ENCODE results near the gene PLXNB3. TPM values are rescaled to one million over a fixed set of nuclear protein-coding genes. Genes with fewer than 3 reads are reported as not detected.

PLXNB3 gene
- total RNA-seq, 2 experiments from 2014 or later: 1.3 to 2.1 TPM

DNA sequence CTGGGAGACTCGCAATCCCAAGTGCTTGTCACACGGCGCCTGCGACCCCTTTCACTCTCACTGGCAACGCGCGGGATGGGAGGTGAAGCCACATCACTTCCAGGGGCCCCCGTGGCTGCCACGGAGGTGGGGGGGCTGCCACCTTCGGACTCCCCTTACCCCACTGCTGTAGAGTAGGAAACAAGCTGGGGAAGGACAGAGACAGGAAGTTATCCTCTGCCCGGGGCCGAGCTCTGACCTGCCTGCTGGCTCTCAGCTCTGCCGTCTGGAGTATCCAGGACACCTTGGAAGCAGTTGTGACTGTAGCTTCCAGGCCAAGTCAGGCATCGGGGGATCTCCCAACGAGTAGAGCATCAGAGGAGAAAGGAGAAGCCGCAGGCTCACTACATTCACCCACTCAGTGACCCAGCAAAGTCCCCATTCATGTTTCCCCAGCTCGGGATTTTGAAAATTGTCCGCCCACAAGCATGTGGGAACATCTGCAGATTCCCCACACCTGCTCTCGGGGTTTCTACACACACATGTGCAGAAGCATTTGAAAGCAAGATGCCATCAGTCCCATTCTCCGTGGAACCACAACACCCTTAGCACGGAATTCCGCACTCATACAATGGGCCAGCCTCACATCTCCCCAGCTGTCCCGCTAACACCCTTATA is 55.5 kb downstream of the PLXNB3 start:
- DNase-seq (no peak), ATAC-seq (ENCODE audit: low read depth) (no peak)
- H3K4me1 Mint-ChIP-seq: peaks cover 26% of the 10 kb centered on the region
- H3K4me3 Mint-ChIP-seq: no peak overlapping the region
- POLR2A ChIA-PET: interaction anchor here (0.6 to 0.9 kb wide), 3 partner anchors 18 to 265 kb away, joined by 3 to 5 read pairs (median 3); no protein-coding TSS in a partner anchor
- no peaks in the 10 kb centered on the region for H3K36me3 Mint-ChIP-seq
- peaks cover 14% of the 10 kb centered on the region for H3K27me3 Mint-ChIP-seq
- no peak overlapping the region for H3K27ac Mint-ChIP-seq
- H3K9me3 Mint-ChIP-seq: no peaks in the 10 kb centered on the region

DNA sequence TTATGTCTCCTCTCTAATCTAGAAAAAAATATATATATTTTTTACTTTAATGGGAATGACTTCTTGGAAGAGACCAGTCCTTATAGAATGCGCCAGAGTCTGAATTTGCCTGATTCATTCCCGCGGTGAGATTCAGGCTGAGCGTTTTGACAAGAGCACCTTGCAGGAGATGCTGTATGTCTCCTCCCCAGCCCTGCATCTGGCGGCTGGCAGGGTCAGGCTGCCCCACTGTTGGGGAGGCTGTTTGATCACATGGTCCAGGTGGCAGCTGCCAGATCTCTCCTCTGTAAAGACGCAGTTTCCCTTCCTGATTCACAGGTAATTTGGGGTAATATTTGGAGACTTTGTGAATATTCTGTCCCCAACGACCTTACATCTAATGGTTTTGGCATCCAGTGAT is 56.6 kb downstream of the PLXNB3 start:
- DNase-seq (no peak), ATAC-seq (ENCODE audit: low read depth) (no peak)
- Mint-ChIP-seq H3K9me3 (no peaks in the 10 kb centered on the region), H3K27ac (no peak overlapping the region), H3K4me3 (no peak overlapping the region), H3K36me3 (no peaks in the 10 kb centered on the region), H3K27me3 (peaks cover 12% of the 10 kb centered on the region), H3K4me1 (peaks cover 24% of the 10 kb centered on the region)
- POLR2A ChIA-PET: no interaction called here

DNA sequence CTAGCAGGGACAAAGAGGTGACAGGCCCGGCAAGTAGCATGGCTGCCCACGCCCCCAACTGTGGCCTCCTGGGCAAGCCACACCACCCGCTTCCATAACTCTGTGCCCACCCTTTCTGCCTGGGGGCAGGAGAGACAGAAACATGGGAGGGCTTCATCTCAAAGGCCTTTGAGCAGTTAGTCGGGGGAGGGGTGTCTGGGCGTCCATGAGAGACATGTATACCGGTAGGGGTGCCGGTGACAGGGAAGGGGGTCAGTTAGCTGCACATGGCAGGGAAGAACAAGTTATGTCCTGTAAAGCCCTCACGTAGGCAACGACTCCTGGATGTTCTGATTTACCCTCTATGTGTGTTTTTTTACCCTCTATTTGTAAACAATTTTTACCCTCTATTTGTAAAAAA is 57.0 kb downstream of the PLXNB3 start:
- Mint-ChIP-seq H3K36me3 (no peaks in the 10 kb centered on the region), H3K27ac (no peak overlapping the region), H3K4me1 (peaks cover 24% of the 10 kb centered on the region), H3K4me3 (no peak overlapping the region), H3K27me3 (peaks cover 12% of the 10 kb centered on the region), H3K9me3 (no peaks in the 10 kb centered on the region)
- DNase-seq: no peak
- POLR2A ChIA-PET: no interaction called here
- ATAC-seq (ENCODE audit: low read depth): no peak

DNA sequence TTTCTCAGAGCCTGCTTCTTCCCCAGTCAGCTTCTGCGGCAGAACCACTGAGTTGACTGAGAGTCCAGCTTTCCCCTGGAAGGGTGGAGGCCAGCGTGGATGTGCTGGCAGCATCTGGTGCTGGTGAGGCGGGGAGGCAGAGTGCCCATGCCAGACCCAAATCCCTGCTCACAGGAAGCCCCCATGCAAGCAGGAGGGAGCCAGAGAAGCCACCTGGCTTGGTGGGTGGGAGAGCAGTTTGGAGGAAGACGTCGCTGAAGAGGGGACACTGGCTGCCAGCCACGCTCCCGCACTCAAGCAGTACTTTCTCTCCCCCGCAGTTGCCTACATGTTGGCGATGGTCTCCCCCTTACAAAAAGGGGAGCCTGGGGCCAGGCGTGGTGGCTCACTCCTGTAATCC is 60.3 kb downstream of the PLXNB3 start:
- H3K4me3 Mint-ChIP-seq: no peak overlapping the region
- DNase-seq (no peak), ATAC-seq (ENCODE audit: low read depth) (no peak)
- H3K27ac Mint-ChIP-seq: no peak overlapping the region
- POLR2A ChIA-PET: no interaction called here
- H3K27me3 Mint-ChIP-seq: peaks cover 31% of the 10 kb centered on the region
- no peaks in the 10 kb centered on the region for H3K9me3 Mint-ChIP-seq
- H3K36me3 Mint-ChIP-seq: no peaks in the 10 kb centered on the region
- peaks cover 18% of the 10 kb centered on the region for H3K4me1 Mint-ChIP-seq

DNA sequence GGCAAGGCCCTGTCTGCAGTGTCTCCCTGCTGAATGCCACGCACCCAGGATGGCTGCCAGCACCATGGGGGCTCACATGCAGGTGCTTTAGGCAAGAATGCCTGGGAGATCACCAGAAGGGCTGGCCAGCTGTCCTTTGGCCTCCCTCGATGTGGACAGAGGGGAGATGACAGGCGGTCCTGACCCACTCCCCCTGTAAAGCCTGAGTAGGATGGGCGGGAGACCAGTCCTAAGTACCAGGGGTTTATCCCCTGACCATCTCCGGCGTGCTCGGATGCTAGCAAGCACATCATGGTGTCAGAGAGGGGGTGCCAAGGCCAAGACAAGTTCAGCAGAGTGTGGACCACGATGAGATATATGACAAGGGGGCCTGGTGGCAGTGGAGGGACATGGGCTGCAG is 61.0 kb downstream of the PLXNB3 start:
- H3K36me3 Mint-ChIP-seq: no peaks in the 10 kb centered on the region
- no peak overlapping the region for H3K4me3 Mint-ChIP-seq
- no peaks in the 10 kb centered on the region for H3K9me3 Mint-ChIP-seq
- ATAC-seq (ENCODE audit: low read depth) (no peak), DNase-seq (no peak)
- H3K4me1 Mint-ChIP-seq: peaks cover 18% of the 10 kb centered on the region
- H3K27me3 Mint-ChIP-seq: peaks cover 27% of the 10 kb centered on the region
- H3K27ac Mint-ChIP-seq: no peak overlapping the region
- POLR2A ChIA-PET: no interaction called here

Other genes with a start within 250 kb of the PLXNB3 start
- gene ATP2B3, start 246.6 kb upstream of the PLXNB3 start, total RNA-seq: not detected
- 10 to 100 TPM; 19.0 to 19.7 TPM for gene CCNQ, start 165.1 kb upstream of the PLXNB3 start, total RNA-seq
- not detected for gene DUSP9, start 117.0 kb upstream of the PLXNB3 start, total RNA-seq
- 1 to 10 TPM in 1 of 2 experiments, under 1 TPM in 1; 0.79 to 1.1 TPM for gene PNCK, start 90.4 kb upstream of the PLXNB3 start, total RNA-seq
- gene SLC6A8, start 76.3 kb upstream of the PLXNB3 start, total RNA-seq: 1 to 10 TPM; 1.7 to 1.9 TPM
- gene BCAP31, start 39.9 kb upstream of the PLXNB3 start, total RNA-seq: 100 to 1,000 TPM; 140 to 141 TPM
- gene ABCD1, start 39.4 kb upstream of the PLXNB3 start, total RNA-seq: 10 to 100 TPM; 15.9 to 16.4 TPM
- gene SRPK3, start 16.8 kb downstream of the PLXNB3 start, total RNA-seq: not detected
- gene IDH3G, start 30.1 kb downstream of the PLXNB3 start, total RNA-seq: 10 to 100 TPM; 66.3 to 67.1 TPM
- 100 to 1,000 TPM; 158 to 162 TPM for gene SSR4, start 30.4 kb downstream of the PLXNB3 start, total RNA-seq
- gene PDZD4, start 66.3 kb downstream of the PLXNB3 start, total RNA-seq: 1 to 10 TPM in 1 of 2 experiments, under 1 TPM in 1; 0.80 to 1.1 TPM
- 1 to 10 TPM; 4.5 to 7.2 TPM for gene L1CAM, start 121.9 kb downstream of the PLXNB3 start, total RNA-seq
- gene AVPR2, start 140.4 kb downstream of the PLXNB3 start, total RNA-seq: not detected
- 100 to 1,000 TPM; 341 to 356 TPM for gene ARHGAP4, start 162.0 kb downstream of the PLXNB3 start, total RNA-seq
- gene NAA10, start 170.8 kb downstream of the PLXNB3 start, total RNA-seq: 10 to 100 TPM; 79.5 to 84.3 TPM
- gene RENBP, start 180.4 kb downstream of the PLXNB3 start, total RNA-seq: 10 to 100 TPM; 18.1 to 18.8 TPM
- gene HCFC1, start 207.6 kb downstream of the PLXNB3 start, total RNA-seq: 100 to 1,000 TPM; 101 to 107 TPM
- 1 to 10 TPM; 8.6 to 9.7 TPM for gene TMEM187, start 208.5 kb downstream of the PLXNB3 start, total RNA-seq

Measured in activated naive CD8-positive, alpha-beta T cell treated with anti-CD3 and anti-CD28 coated beads, Interleukin-2, amount 10 ng/mL, durations not matched to agents 7 days and 5 days (primary cell).